HL-60 (cell line): ENCODE results near the gene PELI1.

Source experiments
- DNase-seq, 2 experiments: peaks; one replicate each; pipeline ENCODE4 v3.0.0-alpha.2; 2010 to 2020; ENCODE audit warnings: low read depth in 1 of 2, low spot score in 1 of 2
- H3K27ac ChIP-seq: fragments of 250-450 bp; sonication (Bioruptor Pico); replicated peaks from 2 replicates; pipeline ENCODE4 v1.5.1; 2020; ENCODE audit warnings: mild to moderate bottlenecking, moderate library complexity
- H3K27me3 ChIP-seq: fragments of 250-450 bp; sonication (Bioruptor Pico); 2 replicates; pipeline ENCODE4 v1.5.1; 2021; ENCODE audit warnings: mild to moderate bottlenecking, moderate library complexity; ENCODE audit not compliant: insufficient read depth, poor library complexity, severe bottlenecking
- H3K4me3 ChIP-seq: replicated peaks from 2 replicates; pipeline ENCODE4 v1.5.1; 2011; ENCODE audit warnings: mild to moderate bottlenecking, control low read depth, low read length; ENCODE audit not compliant: insufficient read depth
- CTCF ChIP-seq: IDR thresholded peaks from one replicate; pipeline ENCODE4 v1.5.1; 2011; ENCODE audit warnings: low read length, control low read depth, inconsistent platforms; ENCODE audit not compliant: insufficient read depth
- GABPA ChIP-seq: IDR thresholded peaks from 2 replicates; pipeline ENCODE4 v1.6.1; 2012; ENCODE audit warnings: low read depth
- POLR2AphosphoS5 ChIP-seq: IDR thresholded peaks from 2 replicates; pipeline ENCODE4 v1.6.1; 2012; ENCODE audit warnings: low read depth
- REST ChIP-seq: IDR thresholded peaks from 2 replicates; pipeline ENCODE4 v1.6.1; 2012; ENCODE audit warnings: low read depth; ENCODE audit not compliant: insufficient replicate concordance
- SPI1 ChIP-seq: IDR thresholded peaks from 2 replicates; pipeline ENCODE4 v1.6.1; 2012; ENCODE audit warnings: low read depth, mild to moderate bottlenecking, borderline replicate concordance

Gene PELI1

DNA sequence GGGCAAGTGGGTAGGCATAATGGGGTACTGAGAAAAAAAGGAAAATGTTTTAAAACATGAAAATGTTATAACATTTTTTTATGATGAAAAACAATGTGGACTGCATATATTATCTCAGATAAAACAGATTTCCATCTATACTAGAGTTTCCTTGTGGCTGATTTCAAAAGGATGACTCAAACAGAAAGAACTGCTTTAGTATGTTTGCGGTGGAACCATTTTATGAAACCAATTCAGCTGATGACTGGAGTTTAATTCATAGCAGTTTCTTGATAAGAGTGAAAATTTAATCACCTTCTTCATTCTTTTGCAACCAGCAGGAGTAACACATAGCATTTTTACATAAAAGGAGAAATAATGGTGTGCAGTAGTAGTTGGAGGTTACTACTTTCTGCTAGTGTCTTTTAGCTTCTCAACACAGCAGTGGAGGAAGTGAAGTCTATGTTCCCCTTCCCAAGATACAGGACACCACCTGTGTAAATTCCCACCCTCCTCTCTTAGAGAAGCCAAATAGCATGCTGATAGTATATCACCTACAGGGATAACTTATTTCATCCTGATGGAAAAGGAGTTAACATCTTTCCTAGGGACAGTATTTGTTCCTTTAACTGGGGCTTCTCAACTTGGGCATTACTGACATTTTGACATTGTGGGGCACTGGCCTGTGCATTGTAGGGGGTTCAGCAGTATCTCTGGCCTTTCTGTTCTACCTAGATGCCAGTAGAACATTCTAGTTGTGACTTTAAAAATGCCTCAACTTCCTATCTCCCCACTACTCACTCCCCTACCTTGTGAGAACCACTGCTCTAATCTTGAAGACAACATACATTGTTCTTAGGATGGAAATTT lies 29.9 kb downstream of the PELI1 start:
- no peaks in the 10 kb centered on the region for H3K27me3 ChIP-seq
- H3K4me3 ChIP-seq: no peak overlapping the region
- no peak for TF ChIP-seq REST
- no peak for TF ChIP-seq POLR2AphosphoS5
- TF ChIP-seq CTCF: no peak
- TF ChIP-seq GABPA: no peak
- no peak for TF ChIP-seq SPI1
- H3K27ac ChIP-seq: no peak overlapping the region
- no peak for DNase-seq

DNA sequence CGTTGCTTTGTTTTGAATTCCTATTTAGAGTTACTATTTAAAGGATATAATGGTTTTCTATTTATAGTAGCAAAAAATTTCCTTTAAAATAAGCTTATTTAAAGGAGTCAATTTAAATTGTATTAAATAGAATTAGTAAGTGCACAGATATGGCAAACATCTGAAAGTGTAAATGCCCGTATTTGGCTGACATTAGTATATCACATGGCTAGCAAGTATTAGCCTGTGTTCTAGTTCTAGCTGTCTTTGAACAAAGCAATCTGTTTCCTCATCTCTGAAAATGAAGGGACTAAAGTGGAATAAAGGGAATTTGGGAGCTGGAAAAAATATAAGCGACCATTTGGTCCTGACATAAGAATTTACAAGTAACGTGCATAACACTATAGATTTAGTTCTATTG lies 32.2 kb downstream of the PELI1 start:
- TF ChIP-seq POLR2AphosphoS5: no peak
- TF ChIP-seq GABPA: no peak
- no peak for TF ChIP-seq CTCF
- no peak for TF ChIP-seq SPI1
- no peak for TF ChIP-seq REST
- Histone ChIP-seq H3K4me3 (no peak overlapping the region), H3K27me3 (no peaks in the 10 kb centered on the region), H3K27ac (no peak overlapping the region)
- DNase-seq: no peak

DNA sequence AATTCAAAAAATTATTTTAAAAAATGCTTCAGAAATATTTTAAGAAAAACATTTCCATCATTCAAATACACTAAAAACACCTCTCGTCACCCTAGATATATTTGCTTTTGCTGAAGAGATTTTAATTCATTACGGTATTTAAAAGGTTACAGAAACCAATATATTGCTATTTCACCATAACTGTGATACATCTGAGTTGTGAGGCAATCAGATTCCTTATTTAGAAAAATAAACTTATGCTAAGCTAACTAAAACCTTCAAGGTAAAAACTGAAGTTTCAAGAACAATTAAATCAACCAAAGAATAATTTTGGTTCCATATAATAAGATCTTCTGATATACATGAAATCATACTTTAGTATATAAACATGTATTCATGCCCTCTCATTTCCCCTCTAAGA lies 32.8 kb downstream of the PELI1 start:
- H3K4me3 ChIP-seq: no peak overlapping the region
- no peak overlapping the region for H3K27ac ChIP-seq
- TF ChIP-seq REST (no peak), SPI1 (no peak), GABPA (no peak), POLR2AphosphoS5 (no peak), CTCF (no peak)
- no peak for DNase-seq
- no peaks in the 10 kb centered on the region for H3K27me3 ChIP-seq
